ENCODE measurements around the gene ZNF891. TPM values are rescaled to one million over a fixed set of nuclear protein-coding genes. Genes with fewer than 3 reads are reported as not detected.
A peak's percentile ranks its signal among the peaks of the same experiment; 100 is the strongest.

The ZNF891 gene
- total RNA-seq = 1 to 10 TPM; 1.7 to 1.8 TPM

DNA sequence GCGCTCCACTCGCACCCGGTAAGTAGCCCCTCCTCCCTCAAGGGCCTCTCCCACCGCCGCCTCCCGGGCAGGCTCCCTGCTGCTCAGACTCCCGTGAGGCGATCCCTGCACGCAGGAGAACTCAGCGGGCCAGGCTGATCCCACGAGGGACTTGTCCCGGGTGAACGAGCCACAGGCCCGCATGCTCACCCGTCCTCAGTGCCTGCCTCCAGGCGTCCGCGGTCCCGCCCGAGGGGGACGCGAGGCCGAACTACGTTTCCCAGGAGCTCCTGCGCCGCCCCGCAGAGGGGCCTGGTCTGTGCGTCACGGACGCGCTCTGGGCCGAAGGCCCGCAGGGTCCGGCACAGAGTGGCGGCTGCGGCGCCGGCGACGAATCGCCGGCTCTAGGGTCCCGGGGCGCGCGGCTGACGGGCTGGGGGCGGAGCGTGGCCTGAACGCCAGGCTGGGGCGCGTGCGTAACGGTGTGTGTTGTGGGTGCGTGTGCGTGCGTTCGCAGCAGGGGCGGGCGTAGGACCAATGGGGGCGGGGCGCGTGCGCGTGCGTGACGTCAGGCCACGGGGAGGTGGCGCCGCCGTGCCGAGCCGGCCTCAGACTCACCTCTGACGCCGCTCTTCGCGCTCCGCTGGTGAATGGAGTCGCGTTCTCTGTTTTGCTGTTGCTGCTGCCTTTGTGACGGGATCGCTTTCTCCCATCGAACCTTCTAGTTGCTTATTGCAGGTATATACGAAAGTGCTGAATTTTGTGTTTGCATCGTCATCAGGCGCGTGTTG is at the start of gene ZNF891, which contains the start of gene ZNF10:
Gene ZNF891, minus strand, starts transcription at position 237 of the 770 bp plus-strand sequence. CDS start 8,356 bp downstream, outside the sequence.
Gene ZNF10, plus strand, starts transcription at position 590 of the 770 bp plus-strand sequence. CDS start 13,866 bp downstream, outside the sequence.
- H3K4me3 Mint-ChIP-seq = peak within 1 kb of the TSS; percentile 89
- H3K27ac Mint-ChIP-seq = peak within 1 kb of the TSS; percentile 99
- peak; percentile 93 for ATAC-seq
- H3K9me3 Mint-ChIP-seq = peaks cover 40% of the 10 kb centered on the region
- no peaks in the 10 kb centered on the region for H3K27me3 Mint-ChIP-seq
- peaks cover 12% of the 10 kb centered on the region for H3K4me1 Mint-ChIP-seq (ENCODE audit: low read depth)
- peak; percentile 97 for DNase-seq
- intact Hi-C loops (cut with micrococcal nuclease) = loop anchor here (2.0 kb wide), 1 partner anchor 49 kb away; the partner anchor contains the start of gene ZNF140
- peaks cover 67% of the 10 kb centered on the region for H3K36me3 Mint-ChIP-seq (ENCODE audit: low read depth)
- POLR2A ChIA-PET = interaction anchor here (0.6 to 4.0 kb wide), 8 partner anchors 10 to 224 kb away, joined by 3 to 17 read pairs (median 4); partner anchors contain the start of genes ZNF26 and ZNF268
- CTCF ChIA-PET = interaction anchor here (0.9 kb wide), 1 partner anchor 94 kb away, joined by 3 read pairs; no protein-coding TSS in a partner anchor
- TF ChIP-seq, protein P1, sequence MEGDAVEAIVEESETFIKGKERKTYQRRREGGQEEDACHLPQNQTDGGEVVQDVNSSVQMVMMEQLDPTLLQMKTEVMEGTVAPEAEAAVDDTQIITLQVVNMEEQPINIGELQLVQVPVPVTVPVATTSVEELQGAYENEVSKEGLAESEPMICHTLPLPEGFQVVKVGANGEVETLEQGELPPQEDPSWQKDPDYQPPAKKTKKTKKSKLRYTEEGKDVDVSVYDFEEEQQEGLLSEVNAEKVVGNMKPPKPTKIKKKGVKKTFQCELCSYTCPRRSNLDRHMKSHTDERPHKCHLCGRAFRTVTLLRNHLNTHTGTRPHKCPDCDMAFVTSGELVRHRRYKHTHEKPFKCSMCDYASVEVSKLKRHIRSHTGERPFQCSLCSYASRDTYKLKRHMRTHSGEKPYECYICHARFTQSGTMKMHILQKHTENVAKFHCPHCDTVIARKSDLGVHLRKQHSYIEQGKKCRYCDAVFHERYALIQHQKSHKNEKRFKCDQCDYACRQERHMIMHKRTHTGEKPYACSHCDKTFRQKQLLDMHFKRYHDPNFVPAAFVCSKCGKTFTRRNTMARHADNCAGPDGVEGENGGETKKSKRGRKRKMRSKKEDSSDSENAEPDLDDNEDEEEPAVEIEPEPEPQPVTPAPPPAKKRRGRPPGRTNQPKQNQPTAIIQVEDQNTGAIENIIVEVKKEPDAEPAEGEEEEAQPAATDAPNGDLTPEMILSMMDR (IDR thresholded peaks at IDR 0.05) = no peak

DNA sequence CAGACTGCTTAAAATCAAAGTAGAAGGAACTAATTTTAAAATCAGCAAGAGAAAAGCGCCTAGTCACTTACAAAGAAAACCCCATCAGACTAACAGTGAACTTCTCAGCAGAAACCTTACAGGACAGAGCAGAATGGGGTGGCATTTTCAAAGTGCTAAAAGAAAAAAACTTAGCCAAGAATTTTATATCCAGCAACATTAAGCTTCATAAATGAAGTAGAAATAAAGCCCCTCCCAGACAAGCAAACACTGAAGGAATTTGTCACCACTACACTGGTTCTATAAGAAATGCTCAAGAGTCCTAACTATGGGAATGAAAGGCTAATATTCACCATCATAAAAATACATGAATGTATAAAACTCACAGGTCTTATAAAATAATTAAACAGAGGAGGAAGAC is 44.8 kb upstream of the ZNF891 start:
- Mint-ChIP-seq H3K9me3 (peaks cover 47% of the 10 kb centered on the region), H3K27me3 (no peaks in the 10 kb centered on the region), H3K4me1 (ENCODE audit: low read depth) (no peaks in the 10 kb centered on the region), H3K36me3 (ENCODE audit: low read depth) (peaks cover 5% of the 10 kb centered on the region), H3K4me3 (no peak overlapping the region), H3K27ac (no peak overlapping the region)
- ChIA-PET CTCF (no interaction called here), POLR2A (interaction anchor here (0.6 kb wide), 1 partner anchor 106 kb away, joined by 3 read pairs; no protein-coding TSS in a partner anchor)
- intact Hi-C loops (cut with micrococcal nuclease) = no loop called here
- TF ChIP-seq, protein P1 (IDR thresholded peaks at IDR 0.05) = no peak
- ATAC-seq (no peak), DNase-seq (no peak)

DNA sequence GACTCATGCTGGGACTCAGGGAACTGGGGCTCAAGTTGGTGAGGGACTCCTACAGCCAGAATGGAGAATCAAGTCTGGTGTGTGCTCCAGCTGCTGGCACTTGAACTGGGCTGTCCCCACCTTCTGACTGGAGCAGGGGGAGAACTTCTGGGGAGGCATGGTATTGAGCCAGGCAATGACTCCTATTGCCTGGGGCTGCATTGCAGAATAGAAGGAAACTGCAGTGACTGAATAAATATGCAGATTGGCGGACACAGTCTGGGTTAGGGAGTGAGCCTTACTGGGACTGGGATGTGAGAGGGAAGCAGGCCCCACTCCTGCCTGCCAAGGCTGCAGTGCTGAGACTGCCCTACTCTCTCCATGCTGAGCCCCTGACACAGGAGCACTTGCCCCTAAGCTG is 42.4 kb upstream of the ZNF891 start:
- CTCF ChIA-PET = no interaction called here
- intact Hi-C loops (cut with micrococcal nuclease) = no loop called here
- Mint-ChIP-seq H3K27me3 (no peaks in the 10 kb centered on the region), H3K36me3 (ENCODE audit: low read depth) (peaks cover 3% of the 10 kb centered on the region), H3K4me1 (ENCODE audit: low read depth) (no peaks in the 10 kb centered on the region), H3K9me3 (peaks cover 44% of the 10 kb centered on the region), H3K4me3 (no peak overlapping the region), H3K27ac (no peak overlapping the region)
- POLR2A ChIA-PET = interaction anchor here (0.9 kb wide), 1 partner anchor 8 kb away, joined by 4 read pairs; no protein-coding TSS in a partner anchor
- TF ChIP-seq, protein P1 (IDR thresholded peaks at IDR 0.05) = no peak
- DNase-seq = no peak
- no peak for ATAC-seq

DNA sequence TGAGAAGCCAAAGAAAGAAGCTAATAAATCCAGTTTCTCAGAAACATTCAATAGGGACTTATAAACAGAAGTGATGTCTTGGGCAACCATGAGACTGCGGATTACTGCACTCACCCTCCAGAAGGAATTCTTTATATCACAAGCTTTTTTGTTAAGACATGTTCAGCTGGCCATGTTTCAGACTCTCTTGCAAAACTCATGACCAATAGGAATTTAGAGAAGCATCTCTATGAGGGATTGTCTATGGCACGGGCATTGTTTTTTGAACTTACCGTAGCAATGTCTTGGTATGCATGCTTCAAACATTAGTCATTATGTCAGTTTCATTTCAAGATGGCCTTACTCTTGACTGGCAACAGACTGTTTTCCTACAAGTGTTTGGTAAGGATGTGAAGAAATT is 35.7 kb upstream of the ZNF891 start:
- Mint-ChIP-seq H3K4me1 (ENCODE audit: low read depth) (no peaks in the 10 kb centered on the region), H3K4me3 (no peak overlapping the region), H3K9me3 (peaks cover 43% of the 10 kb centered on the region), H3K27ac (no peak overlapping the region), H3K27me3 (no peaks in the 10 kb centered on the region), H3K36me3 (ENCODE audit: low read depth) (peaks cover 5% of the 10 kb centered on the region)
- DNase-seq = no peak
- ChIA-PET CTCF (no interaction called here), POLR2A (no interaction called here)
- intact Hi-C loops (cut with micrococcal nuclease) = no loop called here
- TF ChIP-seq, protein P1 (IDR thresholded peaks at IDR 0.05) = no peak
- ATAC-seq = no peak

DNA sequence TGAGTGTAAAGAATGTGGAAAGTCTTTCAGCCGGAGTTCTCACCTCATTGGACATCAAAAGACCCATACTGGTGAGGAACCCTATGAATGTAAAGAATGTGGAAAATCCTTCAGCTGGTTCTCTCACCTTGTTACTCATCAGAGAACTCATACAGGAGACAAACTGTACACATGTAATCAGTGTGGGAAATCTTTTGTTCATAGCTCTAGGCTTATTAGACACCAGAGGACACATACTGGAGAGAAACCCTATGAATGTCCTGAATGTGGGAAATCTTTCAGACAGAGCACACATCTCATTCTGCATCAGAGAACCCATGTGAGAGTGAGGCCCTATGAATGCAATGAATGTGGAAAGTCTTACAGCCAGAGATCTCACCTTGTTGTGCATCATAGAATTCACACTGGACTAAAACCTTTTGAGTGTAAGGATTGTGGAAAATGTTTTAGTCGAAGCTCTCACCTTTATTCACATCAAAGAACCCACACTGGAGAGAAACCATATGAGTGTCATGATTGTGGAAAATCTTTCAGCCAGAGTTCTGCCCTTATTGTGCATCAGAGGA is 26.1 kb upstream of the ZNF891 start:
- intact Hi-C loops (cut with micrococcal nuclease) = no loop called here
- ATAC-seq (no peak), DNase-seq (no peak)
- H3K9me3 Mint-ChIP-seq = peaks cover 77% of the 10 kb centered on the region
- no peak overlapping the region for H3K4me3 Mint-ChIP-seq
- POLR2A ChIA-PET = no interaction called here
- H3K4me1 Mint-ChIP-seq (ENCODE audit: low read depth) = no peaks in the 10 kb centered on the region
- no peak overlapping the region for H3K27ac Mint-ChIP-seq
- peaks cover 80% of the 10 kb centered on the region for H3K36me3 Mint-ChIP-seq (ENCODE audit: low read depth)
- TF ChIP-seq, protein P1 (IDR thresholded peaks at IDR 0.05) = no peak
- CTCF ChIA-PET = no interaction called here
- H3K27me3 Mint-ChIP-seq = no peaks in the 10 kb centered on the region
